ENCODE results near the gene TGIF2.
"Not testable (repeated sequence)": the region's sequence is repeated elsewhere in the genome, so short reads cannot be mapped to it uniquely, and the experiment has no call there.

Gene TGIF2

DNA sequence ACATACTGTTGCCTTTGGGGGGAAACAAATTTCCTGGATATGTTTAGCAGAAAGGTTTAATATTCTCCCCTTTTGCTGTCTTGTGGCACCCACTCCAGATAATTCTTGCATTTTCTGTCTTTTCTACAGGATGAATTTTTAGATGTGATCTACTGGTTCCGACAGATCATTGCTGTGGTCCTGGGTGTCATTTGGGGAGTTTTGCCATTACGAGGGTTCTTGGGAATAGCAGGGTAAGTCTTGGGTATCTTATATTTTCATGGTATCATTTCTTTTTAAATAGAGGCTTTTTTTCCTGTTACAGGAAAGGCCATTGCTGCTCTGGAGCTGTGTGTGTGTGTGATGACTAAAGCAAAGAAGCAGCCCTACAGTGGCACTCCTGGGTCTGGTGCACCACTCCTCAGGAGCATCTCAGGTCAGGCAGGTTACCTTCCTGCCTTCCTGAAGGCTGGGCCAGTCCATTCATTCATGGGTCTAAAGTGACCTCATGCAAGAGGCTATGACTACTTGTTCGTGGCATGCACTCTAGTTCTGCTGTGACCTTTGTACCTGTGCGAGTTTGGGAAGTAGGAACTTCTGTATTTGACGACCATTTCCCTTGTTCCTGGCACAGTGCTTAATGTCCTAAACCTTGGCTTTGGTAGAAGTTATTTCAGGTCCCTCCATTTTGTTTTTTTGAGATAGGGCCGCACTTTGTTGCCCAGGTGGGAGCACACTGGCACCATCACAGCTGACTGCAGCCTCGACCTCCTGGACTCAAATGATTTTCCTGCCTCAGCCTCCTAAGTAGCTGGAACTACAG, 34.4 kb downstream of the TGIF2 start:
- Histone ChIP-seq H3K4me2 (peak overlapping the region; percentile 92), H3K4me3 (IDR thresholded peaks at IDR 0.05; ENCODE audit: insufficient read depth, low read depth, low read length) (no peak overlapping the region), H3K36me3 (ENCODE audit: insufficient read depth) (peaks cover 20% of the 10 kb centered on the region; the same call in 1 of the 2 replicates), H4K20me1 (ENCODE audit: insufficient read depth) (peaks cover 8% of the 10 kb centered on the region; the same call in 1 of the 2 replicates), H2AFZ (ENCODE audit: low read depth) (no peak overlapping the region), H3K4me1 (ENCODE audit: low read depth, poor library complexity, severe bottlenecking) (peaks cover 32% of the 10 kb centered on the region), H3K27ac (peak overlapping the region; percentile 84; the same call in 1 of the 2 replicates), H3K9ac (peak overlapping the region; percentile 86; the same call in 1 of the 2 replicates), H3K79me2 (ENCODE audit: insufficient read depth, low read depth) (peaks cover 49% of the 10 kb centered on the region), H3K27me3 (ENCODE audit: insufficient read depth, low read depth) (no peaks in the 10 kb centered on the region)
- TF ChIP-seq CTCF (conservative IDR thresholded peaks at IDR 0.05; ENCODE audit: low read depth, low read length) = no peak

DNA sequence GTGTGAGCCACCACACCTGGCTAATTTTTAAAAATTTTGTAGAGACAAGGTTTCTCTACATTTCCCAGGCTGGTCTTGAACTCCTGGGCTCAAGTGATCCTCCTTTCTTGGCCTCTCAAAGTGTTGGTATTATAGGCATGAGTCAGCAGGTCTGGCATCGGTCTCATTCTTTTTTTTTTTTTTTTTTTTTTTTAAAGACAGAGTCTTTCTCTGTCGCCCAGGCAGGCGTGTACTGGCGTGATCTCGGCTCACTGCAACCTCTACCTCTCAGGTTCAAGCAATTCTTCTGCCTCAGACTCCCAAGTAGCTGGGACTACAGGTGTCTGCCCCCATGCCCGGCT, 35.0 kb downstream of the TGIF2 start:
- not testable (repeated sequence) for H2AFZ ChIP-seq (ENCODE audit: low read depth); H3K4me3 ChIP-seq (IDR thresholded peaks at IDR 0.05; ENCODE audit: insufficient read depth, low read depth, low read length); H3K9ac ChIP-seq; H4K20me1 ChIP-seq (ENCODE audit: insufficient read depth); H3K27me3 ChIP-seq (ENCODE audit: insufficient read depth, low read depth); H3K27ac ChIP-seq
- Histone ChIP-seq H3K4me2 (peak overlapping the region; percentile 92), H3K79me2 (ENCODE audit: insufficient read depth, low read depth) (peaks cover 49% of the 10 kb centered on the region), H3K4me1 (ENCODE audit: low read depth, poor library complexity, severe bottlenecking) (peaks cover 32% of the 10 kb centered on the region), H3K36me3 (ENCODE audit: insufficient read depth) (peaks cover 20% of the 10 kb centered on the region; the same call in 1 of the 2 replicates)

GRCh38 chr20:36611625-36612024, 38.2 kb downstream of the TGIF2 start:
- Histone ChIP-seq H3K36me3 (ENCODE audit: insufficient read depth) (peaks cover 20% of the 10 kb centered on the region; the same call in 1 of the 2 replicates), H3K79me2 (ENCODE audit: insufficient read depth, low read depth) (peaks cover 38% of the 10 kb centered on the region), H3K4me1 (ENCODE audit: low read depth, poor library complexity, severe bottlenecking) (peaks cover 23% of the 10 kb centered on the region), H3K4me3 (IDR thresholded peaks at IDR 0.05; ENCODE audit: insufficient read depth, low read depth, low read length) (no peak overlapping the region), H4K20me1 (ENCODE audit: insufficient read depth) (peaks cover 8% of the 10 kb centered on the region; the same call in 1 of the 2 replicates), H3K27me3 (ENCODE audit: insufficient read depth, low read depth) (no peaks in the 10 kb centered on the region), H3K27ac (no peak overlapping the region), H3K9ac (no peak overlapping the region), H2AFZ (ENCODE audit: low read depth) (no peak overlapping the region), H3K4me2 (no peak overlapping the region)
- no peak for TF ChIP-seq CTCF (conservative IDR thresholded peaks at IDR 0.05; ENCODE audit: low read depth, low read length)

DNA sequence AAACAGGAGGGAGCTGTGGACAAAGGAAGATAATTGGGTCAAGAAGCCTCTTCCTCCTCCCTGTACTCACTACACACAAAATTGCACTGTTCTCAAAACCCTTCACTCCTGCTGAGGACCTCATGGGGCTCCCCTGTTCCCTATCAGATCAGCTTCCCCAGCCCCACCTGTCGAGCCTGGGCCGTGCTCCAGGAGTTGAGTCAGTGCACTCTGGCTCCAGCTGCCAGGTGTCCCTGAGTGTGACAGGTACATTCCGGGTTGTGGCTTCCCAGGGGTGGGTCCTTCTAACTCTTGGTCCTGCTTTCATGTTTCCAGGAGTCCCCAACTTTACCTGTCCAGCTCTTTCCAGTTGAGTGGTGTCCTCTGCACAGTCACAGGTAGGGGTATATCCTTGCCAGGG, 40.6 kb downstream of the TGIF2 start:
- Histone ChIP-seq H4K20me1 (ENCODE audit: insufficient read depth) (no peaks in the 10 kb centered on the region; the same call in 1 of the 2 replicates), H3K36me3 (ENCODE audit: insufficient read depth) (peaks cover 12% of the 10 kb centered on the region; the same call in 1 of the 2 replicates), H3K9ac (no peak overlapping the region), H3K79me2 (ENCODE audit: insufficient read depth, low read depth) (peaks cover 16% of the 10 kb centered on the region; the same call in 1 of the 2 replicates), H3K4me1 (ENCODE audit: low read depth, poor library complexity, severe bottlenecking) (peaks cover 10% of the 10 kb centered on the region), H3K27ac (no peak overlapping the region), H3K4me3 (IDR thresholded peaks at IDR 0.05; ENCODE audit: insufficient read depth, low read depth, low read length) (no peak overlapping the region), H3K4me2 (no peak overlapping the region), H2AFZ (ENCODE audit: low read depth) (no peak overlapping the region), H3K27me3 (ENCODE audit: insufficient read depth, low read depth) (no peaks in the 10 kb centered on the region)
- TF ChIP-seq CTCF (conservative IDR thresholded peaks at IDR 0.05; ENCODE audit: low read depth, low read length) = no peak
